ENCODE data around the gene SPTBN4.

The SPTBN4 gene

DNA sequence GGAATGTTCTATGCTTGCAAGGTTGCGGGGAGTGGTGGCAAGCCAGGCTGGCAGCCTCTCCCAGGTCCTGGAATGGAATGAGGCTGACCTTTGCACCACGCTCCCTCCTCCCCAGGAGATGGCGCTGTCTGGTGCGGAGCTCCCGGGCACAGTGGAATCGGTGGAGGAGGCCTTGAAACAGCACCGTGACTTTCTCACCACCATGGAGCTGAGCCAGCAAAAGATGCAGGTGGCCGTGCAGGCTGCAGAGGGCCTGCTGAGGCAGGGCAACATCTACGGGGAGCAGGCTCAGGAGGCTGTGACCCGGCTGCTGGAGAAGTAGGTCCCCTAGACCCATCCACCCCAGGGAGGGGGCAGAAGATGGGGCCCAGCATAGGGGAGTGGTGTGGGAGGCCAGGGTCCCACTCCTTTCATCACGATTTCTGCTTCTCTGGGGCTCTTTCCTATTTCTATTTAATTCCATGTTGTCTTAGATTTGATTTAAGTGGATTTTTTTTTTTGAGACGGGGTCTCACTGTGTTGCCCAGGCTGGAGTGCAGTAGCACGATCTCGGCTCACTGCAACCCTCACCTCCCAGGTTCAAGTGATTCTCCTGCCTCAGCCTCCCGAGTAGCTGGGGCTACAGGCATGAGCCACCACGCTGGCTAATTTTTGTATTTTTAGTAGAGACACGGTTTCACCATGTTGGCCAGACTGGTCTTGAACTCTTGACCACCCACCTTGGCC lies 56.7 kb downstream of the SPTBN4 start:
- peak; percentile 34; the same call in 1 of the 2 replicates for TF ChIP-seq CTCF (IDR thresholded peaks at IDR 0.05)

DNA sequence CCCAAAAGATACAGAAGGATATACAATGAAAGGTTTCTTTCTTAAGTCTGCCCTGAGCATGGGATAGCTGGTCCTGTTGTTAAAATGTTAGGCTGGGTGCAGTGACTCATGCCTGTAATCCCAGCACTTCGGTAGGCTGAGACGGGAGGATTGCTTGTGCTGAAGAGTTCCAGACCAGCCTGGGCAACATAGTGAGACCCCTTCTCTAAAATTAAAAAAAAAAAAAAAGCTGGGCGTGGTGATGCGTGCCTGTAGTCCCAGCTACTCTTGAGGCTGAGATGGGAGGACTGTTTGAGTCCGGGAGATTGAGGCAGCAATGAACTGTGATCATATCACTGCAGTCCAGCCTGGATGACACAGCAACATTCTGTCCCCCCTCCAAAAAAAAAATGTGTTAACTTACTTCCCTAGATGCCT lies 57.3 kb downstream of the SPTBN4 start:
- TF ChIP-seq CTCF (IDR thresholded peaks at IDR 0.05), result no peak

DNA sequence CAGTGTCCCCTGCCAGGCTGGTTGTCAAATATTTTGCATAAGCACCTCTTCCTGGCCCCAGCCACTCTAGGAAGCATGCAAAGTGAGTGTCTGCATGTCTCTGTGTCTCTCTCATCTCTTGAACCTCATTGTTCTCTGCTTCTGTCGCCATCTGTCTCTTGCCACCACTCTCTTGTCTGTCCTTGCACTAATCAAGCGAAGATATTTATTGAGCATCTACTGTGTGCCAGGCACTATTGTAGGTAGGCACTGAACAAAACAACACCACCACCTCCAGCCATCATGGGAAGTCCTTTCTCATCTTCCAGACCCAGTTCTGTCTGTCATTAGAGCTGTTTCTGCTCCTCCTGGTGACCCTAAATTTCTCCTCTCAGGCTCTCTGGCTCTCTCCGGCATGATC lies 57.9 kb downstream of the SPTBN4 start:
- no peak for TF ChIP-seq CTCF (IDR thresholded peaks at IDR 0.05)

DNA sequence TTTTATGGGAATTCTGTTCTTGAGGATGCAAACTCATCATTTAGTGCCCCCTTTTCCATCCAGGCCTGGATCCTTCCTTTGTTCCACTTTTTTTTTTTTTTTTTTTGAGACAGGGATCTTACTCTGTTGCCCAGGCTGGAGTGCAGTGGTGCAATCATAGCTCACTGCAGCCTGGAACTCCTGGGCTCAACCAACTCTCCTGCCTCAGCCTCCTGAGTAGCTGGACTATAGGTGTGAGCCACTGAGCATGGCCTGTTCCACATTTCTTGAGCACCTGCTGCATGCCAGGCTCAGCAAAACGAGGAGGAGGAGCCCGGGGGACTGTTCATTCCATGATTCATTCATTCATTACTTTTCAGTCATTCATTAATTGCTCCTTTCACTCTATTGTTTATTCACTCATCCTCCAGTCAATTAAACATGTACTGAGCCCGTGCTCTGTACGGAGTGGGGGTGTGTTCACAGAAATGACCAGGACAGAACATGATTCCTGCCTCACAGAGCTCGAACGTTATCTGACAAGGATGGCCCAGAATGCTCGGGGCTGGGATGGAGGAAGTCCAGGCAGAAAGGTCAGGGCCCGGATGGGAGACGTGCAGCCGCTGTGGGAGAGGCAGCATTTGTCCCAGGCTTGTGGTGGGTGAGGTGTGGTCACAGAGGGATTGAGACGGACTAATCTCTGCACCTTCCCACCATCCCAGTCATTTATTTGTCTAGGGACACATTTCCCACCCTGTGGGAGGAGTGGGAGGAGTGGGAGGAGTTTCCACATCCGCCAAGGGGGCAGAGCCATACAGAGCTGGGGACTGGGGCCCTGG lies 58.6 kb downstream of the SPTBN4 start:
- no peak for TF ChIP-seq CTCF (IDR thresholded peaks at IDR 0.05)

DNA sequence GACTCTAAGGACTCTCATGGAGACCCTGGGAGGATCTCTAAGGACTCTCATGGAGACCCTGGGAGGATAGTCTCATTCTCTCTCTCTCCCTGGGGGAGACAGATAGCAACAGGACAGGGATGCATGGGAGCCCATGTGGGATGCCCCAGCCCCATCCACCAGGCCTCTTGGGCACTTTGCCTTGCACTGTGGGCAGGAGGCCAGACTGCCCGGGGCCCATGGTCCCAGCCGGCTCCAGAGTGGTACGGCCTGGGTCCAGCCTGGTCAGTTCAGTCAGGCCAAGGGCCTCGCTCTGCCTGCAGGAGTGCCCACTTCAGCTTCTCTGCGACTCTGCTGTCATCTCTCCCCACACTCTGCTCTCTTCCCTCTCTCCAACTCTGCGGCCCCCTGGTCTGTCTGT lies 61.3 kb downstream of the SPTBN4 start:
- no peak for TF ChIP-seq CTCF (IDR thresholded peaks at IDR 0.05)

DNA sequence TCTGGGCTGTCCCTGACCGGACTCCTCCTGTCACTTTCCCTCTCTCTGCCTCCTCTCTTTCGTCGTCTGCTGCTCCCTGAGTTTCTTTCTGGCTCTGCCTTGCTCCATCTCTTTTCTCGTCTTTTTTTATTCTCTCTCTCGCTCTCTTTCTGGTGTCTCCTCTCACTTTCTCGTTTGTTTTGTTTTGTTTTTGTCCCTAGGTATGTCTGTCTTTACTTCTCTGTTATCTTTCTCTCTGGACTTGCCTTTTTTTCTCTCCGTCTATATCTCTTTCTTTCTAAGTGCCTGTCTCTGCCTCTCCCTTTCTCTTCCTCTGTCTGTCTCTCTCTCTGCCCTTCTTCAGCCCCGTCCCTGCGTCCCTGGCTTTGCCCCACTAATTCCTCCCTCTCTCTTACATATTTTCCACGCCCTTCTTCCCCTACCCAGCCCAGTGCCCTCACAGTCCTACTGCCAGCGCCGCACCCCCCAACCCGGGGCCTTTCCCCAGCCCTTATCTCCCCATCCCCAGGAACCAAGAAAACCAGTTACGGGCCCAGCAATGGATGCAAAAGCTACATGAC lies 61.8 kb downstream of the SPTBN4 start:
- no peak for TF ChIP-seq CTCF (IDR thresholded peaks at IDR 0.05)

DNA sequence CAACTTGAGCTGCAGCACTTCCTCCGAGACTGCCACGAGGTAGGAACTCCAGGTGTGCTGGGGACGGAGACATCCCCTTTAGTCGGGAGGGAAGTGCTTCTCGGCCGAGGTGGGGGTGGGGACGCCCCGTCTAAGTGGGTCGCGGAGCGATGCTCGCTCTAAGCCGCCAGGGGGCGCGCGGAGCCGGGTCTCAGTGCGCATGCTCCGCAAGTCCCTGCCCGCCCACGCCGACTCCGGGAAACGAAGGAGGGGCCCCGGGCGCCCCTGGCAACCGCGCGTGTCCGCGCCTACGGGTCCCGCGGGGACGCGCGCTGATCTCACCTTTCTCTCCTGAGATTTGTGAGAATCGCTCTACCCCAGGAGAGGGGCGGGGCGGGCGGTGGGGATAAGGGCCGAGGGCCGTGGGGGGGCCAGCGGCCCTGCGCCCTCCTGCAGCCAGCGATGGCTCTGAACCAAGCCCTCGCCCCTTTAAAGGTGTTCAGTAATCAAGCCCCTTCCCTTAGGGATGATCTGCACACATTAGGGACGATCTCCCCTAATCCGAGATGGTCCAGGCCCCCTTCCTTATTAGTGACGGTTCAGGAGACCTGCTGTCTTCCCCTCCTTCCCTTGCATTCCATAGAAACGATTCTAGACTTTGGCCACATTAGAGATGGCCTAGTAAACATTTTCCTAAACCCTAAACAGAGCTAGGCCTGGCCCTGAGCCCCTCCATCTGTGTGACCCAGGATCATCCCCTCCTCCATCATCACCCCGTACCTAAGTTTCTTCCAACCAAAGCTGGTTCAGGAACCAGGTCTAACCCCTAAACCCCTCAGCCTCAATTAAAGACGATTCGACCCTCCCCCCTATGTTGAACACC lies 62.5 kb downstream of the SPTBN4 start:
- TF ChIP-seq CTCF (IDR thresholded peaks at IDR 0.05), result peak; percentile 97

All from LNCAP (cell line).